HG03135 (cell line): ENCODE data around the gene CENPO.

Experiments
- ATAC-seq: cut with Tn5 transposase; IDR thresholded peaks from one replicate; pipeline ENCODE4 v1.9.1; 2021; ENCODE audit warnings: mild to moderate bottlenecking, moderate library complexity; ENCODE audit not compliant: unreplicated experiment

Gene CENPO

GRCh38 chr2:24857746-24858145, 64.5 kb downstream of the CENPO start:
- no peak for ATAC-seq

- no peak for ATAC-seq
Observed at GRCh38 chr2:24858996-24859395, 65.8 kb downstream of the CENPO start.

- no peak for ATAC-seq
Observed at GRCh38 chr2:24859968-24860600, 66.9 kb downstream of the CENPO start.

GRCh38 chr2:24860631-24861030, 67.4 kb downstream of the CENPO start:
- ATAC-seq: no peak

- ATAC-seq: no peak
Observed at GRCh38 chr2:24861500-24861899, 68.3 kb downstream of the CENPO start.

- ATAC-seq: no peak
Observed at GRCh38 chr2:24863641-24864040, 70.4 kb downstream of the CENPO start.

GRCh38 chr2:24866946-24867345, 73.7 kb downstream of the CENPO start:
- ATAC-seq: no peak

GRCh38 chr2:24870440-24870839, 77.2 kb downstream of the CENPO start:
- ATAC-seq: no peak

- ATAC-seq: no peak
Observed at GRCh38 chr2:24870891-24871705, 77.9 kb downstream of the CENPO start.

GRCh38 chr2:24871852-24872333, 78.7 kb downstream of the CENPO start:
- ATAC-seq: no peak
